Measurements from ENCODE around the gene SLC2A13.

The SLC2A13 gene

GRCh38 chr12:40138526-40138925 is 32.6 kb upstream of the SLC2A13 start:
- no peak overlapping the region for H3K4me3 ChIP-seq (ENCODE audit: low read depth in 1 of 2, low read length in 2 of 2)
- no peaks in the 10 kb centered on the region for H3K9me3 ChIP-seq (ENCODE audit: control insufficient read depth in 1 of 2, low read length in 2 of 2)
- no peaks in the 10 kb centered on the region for H3K27me3 ChIP-seq (ENCODE audit: control insufficient read depth in 1 of 2, insufficient read depth in 2 of 2, low read length in 2 of 2)
- H3K9ac ChIP-seq (ENCODE audit: low read depth in 1 of 2, low read length in 2 of 2), result no peak overlapping the region
- H3K36me3 ChIP-seq (ENCODE audit: control insufficient read depth in 1 of 2, insufficient read depth in 2 of 2, low read length in 2 of 2), result no peaks in the 10 kb centered on the region
- no peak overlapping the region for H3K27ac ChIP-seq (ENCODE audit: low read depth, low read length)
- no peaks in the 10 kb centered on the region for H3K4me1 ChIP-seq (ENCODE audit: control insufficient read depth in 1 of 2, insufficient read depth in 2 of 2, low read length in 2 of 2)

DNA sequence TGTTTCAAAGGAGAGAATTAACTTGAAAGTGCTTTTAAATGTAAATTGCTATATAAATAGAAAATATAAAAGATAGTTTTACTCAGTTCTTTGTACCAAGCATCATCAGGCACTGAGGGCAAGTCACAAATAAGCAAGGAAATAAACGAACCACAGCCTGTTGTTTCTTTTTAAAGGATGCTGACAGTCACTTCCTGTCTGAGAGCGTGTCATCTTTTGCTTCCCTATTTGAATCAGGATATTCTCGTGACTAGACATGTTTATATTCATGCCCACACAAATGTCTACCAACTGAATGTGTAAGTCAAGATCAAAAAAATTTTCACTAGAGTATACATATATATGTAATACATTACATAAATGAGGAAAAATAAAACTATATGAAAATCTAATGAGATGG is 31.4 kb upstream of the SLC2A13 start:
- Histone ChIP-seq H3K27ac (ENCODE audit: low read depth, low read length) (no peak overlapping the region), H3K9ac (ENCODE audit: low read depth in 1 of 2, low read length in 2 of 2) (no peak overlapping the region), H3K9me3 (ENCODE audit: control insufficient read depth in 1 of 2, low read length in 2 of 2) (no peaks in the 10 kb centered on the region), H3K36me3 (ENCODE audit: control insufficient read depth in 1 of 2, insufficient read depth in 2 of 2, low read length in 2 of 2) (no peaks in the 10 kb centered on the region), H3K4me3 (ENCODE audit: low read depth in 1 of 2, low read length in 2 of 2) (no peak overlapping the region), H3K4me1 (ENCODE audit: control insufficient read depth in 1 of 2, insufficient read depth in 2 of 2, low read length in 2 of 2) (no peaks in the 10 kb centered on the region), H3K27me3 (ENCODE audit: control insufficient read depth in 1 of 2, insufficient read depth in 2 of 2, low read length in 2 of 2) (no peaks in the 10 kb centered on the region)

DNA sequence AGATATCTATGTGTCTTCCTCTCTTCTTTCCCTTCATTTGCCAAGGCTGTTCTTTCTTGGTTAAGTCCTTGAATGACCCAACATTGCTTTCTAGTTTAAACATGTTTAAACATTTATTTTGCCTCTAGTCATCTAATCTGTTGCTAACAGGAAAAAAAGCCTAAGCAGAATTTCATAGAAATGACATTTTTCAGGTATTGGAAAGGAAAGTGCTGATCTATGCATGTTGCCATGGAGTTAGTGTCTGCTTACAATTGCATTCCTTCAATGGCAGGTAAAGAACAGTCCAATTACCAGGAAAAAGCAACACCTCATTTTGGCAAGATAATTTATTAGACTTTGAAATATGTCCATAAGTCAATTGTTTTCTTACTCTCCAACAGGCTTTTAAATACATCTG is 21.5 kb upstream of the SLC2A13 start:
- H3K36me3 ChIP-seq (ENCODE audit: control insufficient read depth in 1 of 2, insufficient read depth in 2 of 2, low read length in 2 of 2), result no peaks in the 10 kb centered on the region
- H3K4me1 ChIP-seq (ENCODE audit: control insufficient read depth in 1 of 2, insufficient read depth in 2 of 2, low read length in 2 of 2), result no peaks in the 10 kb centered on the region
- H3K9me3 ChIP-seq (ENCODE audit: control insufficient read depth in 1 of 2, low read length in 2 of 2), result no peaks in the 10 kb centered on the region
- no peak overlapping the region for H3K4me3 ChIP-seq (ENCODE audit: low read depth in 1 of 2, low read length in 2 of 2)
- H3K9ac ChIP-seq (ENCODE audit: low read depth in 1 of 2, low read length in 2 of 2), result no peak overlapping the region
- no peaks in the 10 kb centered on the region for H3K27me3 ChIP-seq (ENCODE audit: control insufficient read depth in 1 of 2, insufficient read depth in 2 of 2, low read length in 2 of 2)
- H3K27ac ChIP-seq (ENCODE audit: low read depth, low read length), result no peak overlapping the region

- Histone ChIP-seq H3K4me3 (ENCODE audit: low read depth in 1 of 2, low read length in 2 of 2) (no peak overlapping the region), H3K4me1 (ENCODE audit: control insufficient read depth in 1 of 2, insufficient read depth in 2 of 2, low read length in 2 of 2) (no peaks in the 10 kb centered on the region), H3K27ac (ENCODE audit: low read depth, low read length) (no peak overlapping the region), H3K36me3 (ENCODE audit: control insufficient read depth in 1 of 2, insufficient read depth in 2 of 2, low read length in 2 of 2) (no peaks in the 10 kb centered on the region), H3K27me3 (ENCODE audit: control insufficient read depth in 1 of 2, insufficient read depth in 2 of 2, low read length in 2 of 2) (no peaks in the 10 kb centered on the region), H3K9ac (ENCODE audit: low read depth in 1 of 2, low read length in 2 of 2) (no peak overlapping the region), H3K9me3 (ENCODE audit: control insufficient read depth in 1 of 2, low read length in 2 of 2) (no peaks in the 10 kb centered on the region)
Measured at GRCh38 chr12:40123496-40123895, 17.6 kb upstream of the SLC2A13 start.

GRCh38 chr12:40122842-40123241 is 17.0 kb upstream of the SLC2A13 start:
- Histone ChIP-seq H3K4me1 (ENCODE audit: control insufficient read depth in 1 of 2, insufficient read depth in 2 of 2, low read length in 2 of 2) (no peaks in the 10 kb centered on the region), H3K27ac (ENCODE audit: low read depth, low read length) (no peak overlapping the region), H3K27me3 (ENCODE audit: control insufficient read depth in 1 of 2, insufficient read depth in 2 of 2, low read length in 2 of 2) (no peaks in the 10 kb centered on the region), H3K36me3 (ENCODE audit: control insufficient read depth in 1 of 2, insufficient read depth in 2 of 2, low read length in 2 of 2) (no peaks in the 10 kb centered on the region), H3K4me3 (ENCODE audit: low read depth in 1 of 2, low read length in 2 of 2) (no peak overlapping the region), H3K9ac (ENCODE audit: low read depth in 1 of 2, low read length in 2 of 2) (no peak overlapping the region), H3K9me3 (ENCODE audit: control insufficient read depth in 1 of 2, low read length in 2 of 2) (no peaks in the 10 kb centered on the region)

DNA sequence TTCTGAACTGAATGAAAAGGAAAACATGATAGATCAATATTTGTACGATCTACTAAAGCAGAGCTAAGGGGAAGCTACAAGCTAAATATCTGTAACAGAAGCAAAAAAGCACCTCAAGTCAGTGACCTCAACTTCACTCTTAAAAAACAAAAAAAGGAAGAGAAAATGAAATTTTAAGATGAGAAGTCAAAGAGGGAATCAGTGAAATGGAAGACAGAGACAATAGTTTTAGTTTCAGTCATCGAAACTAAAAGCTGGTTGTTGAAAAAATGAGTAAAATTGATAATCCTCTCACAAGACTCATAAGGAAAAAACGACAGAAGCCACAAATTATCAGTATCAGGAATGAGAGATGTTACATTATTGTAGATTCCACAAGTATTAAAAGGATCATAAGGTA is 11.9 kb upstream of the SLC2A13 start:
- Histone ChIP-seq H3K36me3 (ENCODE audit: control insufficient read depth in 1 of 2, insufficient read depth in 2 of 2, low read length in 2 of 2) (no peaks in the 10 kb centered on the region), H3K4me3 (ENCODE audit: low read depth in 1 of 2, low read length in 2 of 2) (no peak overlapping the region), H3K27ac (ENCODE audit: low read depth, low read length) (no peak overlapping the region), H3K4me1 (ENCODE audit: control insufficient read depth in 1 of 2, insufficient read depth in 2 of 2, low read length in 2 of 2) (no peaks in the 10 kb centered on the region), H3K9me3 (ENCODE audit: control insufficient read depth in 1 of 2, low read length in 2 of 2) (no peaks in the 10 kb centered on the region), H3K9ac (ENCODE audit: low read depth in 1 of 2, low read length in 2 of 2) (no peak overlapping the region), H3K27me3 (ENCODE audit: control insufficient read depth in 1 of 2, insufficient read depth in 2 of 2, low read length in 2 of 2) (no peaks in the 10 kb centered on the region)

- Histone ChIP-seq H3K4me1 (ENCODE audit: control insufficient read depth in 1 of 2, insufficient read depth in 2 of 2, low read length in 2 of 2) (peaks cover 0 to 10% of the 10 kb centered on the region in 2 donors), H3K9ac (ENCODE audit: low read depth in 1 of 2, low read length in 2 of 2) (no peak overlapping the region), H3K4me3 (ENCODE audit: low read depth in 1 of 2, low read length in 2 of 2) (no peak overlapping the region), H3K9me3 (ENCODE audit: control insufficient read depth in 1 of 2, low read length in 2 of 2) (no peaks in the 10 kb centered on the region), H3K27ac (ENCODE audit: low read depth, low read length) (no peak overlapping the region), H3K36me3 (ENCODE audit: control insufficient read depth in 1 of 2, insufficient read depth in 2 of 2, low read length in 2 of 2) (no peaks in the 10 kb centered on the region), H3K27me3 (ENCODE audit: control insufficient read depth in 1 of 2, insufficient read depth in 2 of 2, low read length in 2 of 2) (no peaks in the 10 kb centered on the region)
Measured at GRCh38 chr12:40110586-40110985, 4.7 kb upstream of the SLC2A13 start.

GRCh38 chr12:40107803-40108620 is 2.1 kb upstream of the SLC2A13 start:
- Histone ChIP-seq H3K9me3 (ENCODE audit: control insufficient read depth in 1 of 2, low read length in 2 of 2) (no peaks in the 10 kb centered on the region), H3K36me3 (ENCODE audit: control insufficient read depth in 1 of 2, insufficient read depth in 2 of 2, low read length in 2 of 2) (no peaks in the 10 kb centered on the region), H3K4me3 (ENCODE audit: low read depth in 1 of 2, low read length in 2 of 2) (peak overlapping the region in 1 of 2 donors; percentile 84), H3K27me3 (ENCODE audit: control insufficient read depth in 1 of 2, insufficient read depth in 2 of 2, low read length in 2 of 2) (no peaks in the 10 kb centered on the region), H3K9ac (ENCODE audit: low read depth in 1 of 2, low read length in 2 of 2) (no peak overlapping the region), H3K27ac (ENCODE audit: low read depth, low read length) (no peak overlapping the region), H3K4me1 (ENCODE audit: control insufficient read depth in 1 of 2, insufficient read depth in 2 of 2, low read length in 2 of 2) (peaks cover 20 to 31% of the 10 kb centered on the region in 2 donors)

GRCh38 chr12:40107098-40107802 is 1.4 kb upstream of the SLC2A13 start:
- no peaks in the 10 kb centered on the region for H3K36me3 ChIP-seq (ENCODE audit: control insufficient read depth in 1 of 2, insufficient read depth in 2 of 2, low read length in 2 of 2)
- H3K9me3 ChIP-seq (ENCODE audit: control insufficient read depth in 1 of 2, low read length in 2 of 2), result no peaks in the 10 kb centered on the region
- peaks cover 20 to 34% of the 10 kb centered on the region in 2 donors for H3K4me1 ChIP-seq (ENCODE audit: control insufficient read depth in 1 of 2, insufficient read depth in 2 of 2, low read length in 2 of 2)
- no peaks in the 10 kb centered on the region for H3K27me3 ChIP-seq (ENCODE audit: control insufficient read depth in 1 of 2, insufficient read depth in 2 of 2, low read length in 2 of 2)
- peak overlapping the region in 1 of 2 donors; percentile 15 for H3K9ac ChIP-seq (ENCODE audit: low read depth in 1 of 2, low read length in 2 of 2)
- H3K4me3 ChIP-seq (ENCODE audit: low read depth in 1 of 2, low read length in 2 of 2), result peak overlapping the region; percentile 84 to 85
- H3K27ac ChIP-seq (ENCODE audit: low read depth, low read length), result no peak overlapping the region

DNA sequence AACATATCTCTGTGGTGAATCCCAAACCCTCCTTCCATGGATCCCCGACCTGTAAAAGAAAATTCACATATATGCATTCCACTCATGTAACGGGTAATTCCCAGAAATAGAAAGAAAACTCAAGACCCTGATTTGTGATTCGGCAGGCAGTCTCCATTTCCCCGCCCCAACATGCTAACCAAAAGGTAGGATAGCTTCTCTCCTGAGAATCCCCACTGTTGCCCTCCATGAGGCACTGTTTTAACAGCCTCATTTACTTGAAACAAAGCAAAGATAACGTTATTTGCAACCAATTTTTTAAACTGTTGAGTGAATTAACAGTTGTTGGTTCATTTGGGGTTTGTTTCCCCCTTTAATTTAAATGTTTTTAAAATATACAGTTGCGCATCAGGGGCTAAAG is 774 bp upstream of the SLC2A13 start:
- peak overlapping the region; percentile 84 to 85 for H3K4me3 ChIP-seq (ENCODE audit: low read depth in 1 of 2, low read length in 2 of 2)
- no peak overlapping the region for H3K27ac ChIP-seq (ENCODE audit: low read depth, low read length)

More for the DNA sequence above, 774 bp upstream of the SLC2A13 start:
- H3K4me1 ChIP-seq (ENCODE audit: control insufficient read depth in 1 of 2, insufficient read depth in 2 of 2, low read length in 2 of 2), result peaks cover 20 to 34% of the 10 kb centered on the region in 2 donors
- H3K36me3 ChIP-seq (ENCODE audit: control insufficient read depth in 1 of 2, insufficient read depth in 2 of 2, low read length in 2 of 2), result no peaks in the 10 kb centered on the region
- H3K27me3 ChIP-seq (ENCODE audit: control insufficient read depth in 1 of 2, insufficient read depth in 2 of 2, low read length in 2 of 2), result no peaks in the 10 kb centered on the region
- H3K9ac ChIP-seq (ENCODE audit: low read depth in 1 of 2, low read length in 2 of 2), result peak overlapping the region in 1 of 2 donors; percentile 15
- H3K9me3 ChIP-seq (ENCODE audit: control insufficient read depth in 1 of 2, low read length in 2 of 2), result no peaks in the 10 kb centered on the region

Data from duodenal mucosa (tissue), 2 donors.